Measurements from ENCODE around the gene FXYD6. TPM values are rescaled to one million over a fixed set of nuclear protein-coding genes. Genes with fewer than 3 reads are reported as not detected.

FXYD6 gene
- total RNA-seq, 1 donor from 2014 or later = 57.1 TPM

GRCh38 chr11:117908109-117908895 lies 31.8 kb upstream of the FXYD6 start:
- Mint-ChIP-seq H3K36me3 (ENCODE audit: unreplicated experiment) (no peaks in the 10 kb centered on the region), H3K9me3 (ENCODE audit: unreplicated experiment) (peaks cover 4% of the 10 kb centered on the region), H3K27me3 (ENCODE audit: unreplicated experiment) (no peaks in the 10 kb centered on the region), H3K4me3 (ENCODE audit: unreplicated experiment) (no peak overlapping the region), H3K27ac (ENCODE audit: unreplicated experiment) (no peak overlapping the region), H3K4me1 (ENCODE audit: low read depth, unreplicated experiment) (peaks cover 4% of the 10 kb centered on the region)
- no peak for DNase-seq
- no peak for TF ChIP-seq CTCF (IDR thresholded peaks at IDR 0.05; ENCODE audit: partially characterized antibody, unreplicated experiment)

GRCh38 chr11:117907276-117908108 lies 31.0 kb upstream of the FXYD6 start:
- H3K27me3 Mint-ChIP-seq (ENCODE audit: unreplicated experiment) = peaks cover 2% of the 10 kb centered on the region
- H3K36me3 Mint-ChIP-seq (ENCODE audit: unreplicated experiment) = no peaks in the 10 kb centered on the region
- H3K4me1 Mint-ChIP-seq (ENCODE audit: low read depth, unreplicated experiment) = peaks cover 4% of the 10 kb centered on the region
- peaks cover 4% of the 10 kb centered on the region for H3K9me3 Mint-ChIP-seq (ENCODE audit: unreplicated experiment)
- peak; percentile 83 for DNase-seq
- H3K27ac Mint-ChIP-seq (ENCODE audit: unreplicated experiment) = peak overlapping the region; percentile 57
- H3K4me3 Mint-ChIP-seq (ENCODE audit: unreplicated experiment) = peak overlapping the region; percentile 39
- TF ChIP-seq CTCF (IDR thresholded peaks at IDR 0.05; ENCODE audit: partially characterized antibody, unreplicated experiment) = no peak

- no peak overlapping the region for H3K4me3 Mint-ChIP-seq (ENCODE audit: unreplicated experiment)
- H3K4me1 Mint-ChIP-seq (ENCODE audit: low read depth, unreplicated experiment) = peaks cover 8% of the 10 kb centered on the region
- no peak for TF ChIP-seq CTCF (IDR thresholded peaks at IDR 0.05; ENCODE audit: partially characterized antibody, unreplicated experiment)
- peaks cover 6% of the 10 kb centered on the region for H3K9me3 Mint-ChIP-seq (ENCODE audit: unreplicated experiment)
- no peak for DNase-seq
- peaks cover 2% of the 10 kb centered on the region for H3K27me3 Mint-ChIP-seq (ENCODE audit: unreplicated experiment)
- no peak overlapping the region for H3K27ac Mint-ChIP-seq (ENCODE audit: unreplicated experiment)
- no peaks in the 10 kb centered on the region for H3K36me3 Mint-ChIP-seq (ENCODE audit: unreplicated experiment)
Observed at GRCh38 chr11:117906710-117907109, 30.3 kb upstream of the FXYD6 start.

GRCh38 chr11:117906126-117906525 lies 29.7 kb upstream of the FXYD6 start:
- no peak overlapping the region for H3K27ac Mint-ChIP-seq (ENCODE audit: unreplicated experiment)
- peaks cover 8% of the 10 kb centered on the region for H3K4me1 Mint-ChIP-seq (ENCODE audit: low read depth, unreplicated experiment)

More at GRCh38 chr11:117906126-117906525, 29.7 kb upstream of the FXYD6 start:
- H3K9me3 Mint-ChIP-seq (ENCODE audit: unreplicated experiment) = peaks cover 6% of the 10 kb centered on the region
- no peak for DNase-seq
- H3K27me3 Mint-ChIP-seq (ENCODE audit: unreplicated experiment) = peaks cover 2% of the 10 kb centered on the region
- H3K4me3 Mint-ChIP-seq (ENCODE audit: unreplicated experiment) = no peak overlapping the region
- no peaks in the 10 kb centered on the region for H3K36me3 Mint-ChIP-seq (ENCODE audit: unreplicated experiment)
- no peak for TF ChIP-seq CTCF (IDR thresholded peaks at IDR 0.05; ENCODE audit: partially characterized antibody, unreplicated experiment)

Measured in glutamatergic neuron (in vitro differentiated cells).